Measurements from ENCODE around the gene REPS1.

REPS1 gene

GRCh38 chr6:138862456-138862855 is 125.6 kb downstream of the REPS1 start:
- DNase-seq (ENCODE audit: extremely low read depth in 1 of 2, low read depth in 1 of 2), result no peak

- DNase-seq (ENCODE audit: extremely low read depth in 1 of 2, low read depth in 1 of 2), result no peak
Measured at GRCh38 chr6:138857775-138858174, 130.3 kb downstream of the REPS1 start.

DNA sequence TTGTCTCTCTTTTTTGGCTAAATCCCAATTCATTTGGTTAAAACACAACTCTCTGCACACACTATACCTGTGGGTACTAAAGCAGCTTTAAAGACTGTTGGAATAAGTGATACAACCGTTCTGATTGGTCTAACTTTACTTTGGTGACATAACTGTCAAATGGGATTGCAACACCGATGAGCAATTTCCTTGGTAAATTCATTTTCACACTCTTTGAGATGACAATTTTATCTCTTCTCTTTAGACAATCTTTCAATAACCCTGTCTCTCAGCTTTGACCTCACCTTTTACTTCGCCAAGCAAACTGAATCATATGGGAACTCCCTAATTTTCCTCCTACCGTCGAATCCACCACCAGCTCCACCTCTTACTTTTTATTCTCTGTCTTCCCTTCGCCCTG is 131.4 kb downstream of the REPS1 start:
- no peak for DNase-seq (ENCODE audit: extremely low read depth in 1 of 2, low read depth in 1 of 2)

All from activated CD8-positive, alpha-beta memory T cell treated with anti-CD3 and anti-CD28 coated beads for 1 hour (primary cell).